ENCODE data around the gene EMILIN3.
"Not testable (repeated sequence)": the region's sequence is repeated elsewhere in the genome, so short reads cannot be mapped to it uniquely, and the experiment has no call there.

Gene EMILIN3

GRCh38 chr20:41312009-41312408 is 54.6 kb downstream of the EMILIN3 start:
- H3K27ac Mint-ChIP-seq; H3K27me3 Mint-ChIP-seq; H3K9me3 Mint-ChIP-seq; H3K4me3 Mint-ChIP-seq; H3K36me3 Mint-ChIP-seq (ENCODE audit: low read depth): not testable (repeated sequence)
- H3K4me1 Mint-ChIP-seq (ENCODE audit: low read depth), result peaks cover 38% of the 10 kb centered on the region
